UCSD-AML1 (cell line): ENCODE data around the gene ACTR2.

Source experiments
- DNase-seq: peaks from one replicate; lab custom pipeline; 2025; ENCODE audit not compliant: unreplicated experiment; lab: John Stamatoyannopoulos, UW

ACTR2 gene

GRCh38 chr2:65277791-65278483, 50.3 kb downstream of the ACTR2 start:
- no peak for DNase-seq

GRCh38 chr2:65278531-65278981, 50.9 kb downstream of the ACTR2 start:
- peak; percentile 35 for DNase-seq

GRCh38 chr2:65279756-65280155, 52.1 kb downstream of the ACTR2 start:
- DNase-seq, result no peak

- DNase-seq, result no peak
These were observed 54.2 kb downstream of the ACTR2 start for GRCh38 chr2:65281627-65282351.

- DNase-seq, result no peak
These were observed 54.9 kb downstream of the ACTR2 start for GRCh38 chr2:65282477-65283053.

GRCh38 chr2:65287364-65287763, 59.7 kb downstream of the ACTR2 start:
- no peak for DNase-seq

GRCh38 chr2:65291216-65292105, 63.8 kb downstream of the ACTR2 start:
- DNase-seq, result no peak

GRCh38 chr2:65292106-65292400, 64.4 kb downstream of the ACTR2 start:
- DNase-seq, result no peak

GRCh38 chr2:65292461-65293011, 64.9 kb downstream of the ACTR2 start:
- DNase-seq, result no peak

- no peak for DNase-seq
These were observed 65.7 kb downstream of the ACTR2 start for GRCh38 chr2:65293376-65293775.

- DNase-seq, result no peak
These were observed 66.5 kb downstream of the ACTR2 start for GRCh38 chr2:65294136-65294535.

GRCh38 chr2:65294701-65295100, 67.1 kb downstream of the ACTR2 start:
- DNase-seq, result no peak

- DNase-seq, result no peak
These were observed 69.3 kb downstream of the ACTR2 start for GRCh38 chr2:65296971-65297370.

GRCh38 chr2:65297544-65297943, 69.9 kb downstream of the ACTR2 start:
- no peak for DNase-seq

- no peak for DNase-seq
These were observed 70.5 kb downstream of the ACTR2 start for GRCh38 chr2:65298089-65298488.

- DNase-seq, result no peak
These were observed 71.6 kb downstream of the ACTR2 start for GRCh38 chr2:65299246-65299645.

- DNase-seq, result no peak
These were observed 72.6 kb downstream of the ACTR2 start for GRCh38 chr2:65300134-65300760.

GRCh38 chr2:65300761-65301711, 73.4 kb downstream of the ACTR2 start:
- DNase-seq, result peak; percentile 64

GRCh38 chr2:65305934-65306333, 78.3 kb downstream of the ACTR2 start:
- no peak for DNase-seq

GRCh38 chr2:65309699-65310098, 82.1 kb downstream of the ACTR2 start:
- no peak for DNase-seq
